IgD-negative memory B cell (primary cell): ENCODE results near the gene BSCL2. TPM values are rescaled to one million over a fixed set of nuclear protein-coding genes. Genes with fewer than 3 reads are reported as not detected.

ENCODE experiments used
- H3K27ac Mint-ChIP-seq, 3 donors: one replicate each; pipeline ENCODE4 v1.8.0; 2020 to 2022; ENCODE audit warnings: mild to moderate bottlenecking in 3 of 3, mixed read lengths in 3 of 3, moderate library complexity in 1 of 3
- H3K27me3 Mint-ChIP-seq: one replicate; pipeline ENCODE4 v1.8.0; 2021; ENCODE audit warnings: mixed read lengths
- H3K36me3 Mint-ChIP-seq: one replicate; pipeline ENCODE4 v1.8.0; 2020; ENCODE audit warnings: mild to moderate bottlenecking, mixed read lengths
- H3K4me1 Mint-ChIP-seq, 3 donors: one replicate each; pipeline ENCODE4 v1.8.0; 2020 to 2022; ENCODE audit warnings: mixed read lengths in 3 of 3, mild to moderate bottlenecking in 1 of 3
- H3K4me3 Mint-ChIP-seq, 4 donors: one replicate each; pipeline ENCODE4 v1.8.0; 2020 to 2022; ENCODE audit warnings: mild to moderate bottlenecking in 4 of 4, mixed read lengths in 4 of 4, moderate library complexity in 3 of 4
- H3K9me3 Mint-ChIP-seq, 3 donors: one replicate each; pipeline ENCODE4 v1.8.0; 2020 to 2021; ENCODE audit warnings: mixed read lengths in 3 of 3, mild to moderate bottlenecking in 1 of 3
- polyA plus RNA-seq: library from polyadenylated mRNA; unstranded; fragments of 300-500 nt; fragmentation: Illumina TruSeq; gene quantifications from one replicate; pipeline ENCODE4 v1.2.3, GENCODE V29; 2021

Gene BSCL2
- polyA plus RNA-seq, 1 donor from 2014 or later: 48.2 TPM

DNA sequence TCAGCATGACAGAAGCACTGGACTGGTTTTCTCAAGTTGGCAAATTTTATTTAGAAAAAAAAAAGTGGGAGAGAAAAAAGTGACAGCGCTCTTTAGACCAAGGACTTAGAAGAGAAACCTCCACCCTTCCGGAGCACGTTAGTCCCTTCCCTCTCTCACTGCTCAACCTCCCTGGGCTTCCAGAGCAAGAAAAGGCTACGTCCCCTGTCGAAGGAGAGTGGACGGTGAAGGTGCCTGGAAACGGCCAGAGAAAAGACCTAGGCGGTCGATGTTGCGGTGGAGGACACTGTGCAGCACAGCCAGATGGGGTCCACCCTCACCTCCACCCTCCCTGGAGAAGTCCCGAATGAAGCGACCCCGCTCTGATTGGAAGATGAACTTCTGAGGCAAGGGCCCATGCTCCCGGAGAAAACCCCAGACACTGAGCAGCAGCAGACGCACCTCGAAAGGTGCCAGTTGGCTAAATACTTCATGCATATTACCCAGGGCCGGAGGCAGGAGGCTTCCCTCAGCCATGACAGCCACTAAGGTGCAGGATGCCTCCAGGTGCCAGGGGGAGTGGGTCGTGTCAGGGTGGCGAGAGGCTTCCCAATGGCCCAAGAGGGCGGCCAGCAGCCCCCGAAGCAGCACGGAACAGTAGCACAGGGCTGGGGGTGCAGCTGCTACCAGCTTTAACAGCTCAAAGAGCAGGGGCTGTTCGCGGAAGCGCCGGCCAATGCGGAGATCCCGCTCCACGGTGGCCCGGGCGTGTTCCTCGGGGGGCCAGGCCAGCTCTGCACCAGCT lies 60.2 kb downstream of the BSCL2 start:
- Mint-ChIP-seq H3K4me1 (peaks cover 6 to 16% (median 13%) of the 10 kb centered on the region in 3 donors), H3K4me3 (peak overlapping the region; percentile 88 to 97 (median 94)), H3K9me3 (no peaks in the 10 kb centered on the region), H3K27me3 (no peaks in the 10 kb centered on the region), H3K36me3 (no peaks in the 10 kb centered on the region), H3K27ac (peak overlapping the region; percentile 75 to 97 (median 97))

GRCh38 chr11:62645946-62646824 lies 61.0 kb downstream of the BSCL2 start, which contains the start of gene GANAB:
GANAB (minus strand) TSS chr11:62646613; CDS start chr11:62646599, 14 bp downstream.
- Mint-ChIP-seq H3K9me3 (no peaks in the 10 kb centered on the region), H3K27ac (peak within 1 kb of the TSS; percentile 89 to 97 (median 97)), H3K4me1 (peaks cover 6 to 16% (median 11%) of the 10 kb centered on the region in 3 donors), H3K4me3 (peak within 1 kb of the TSS; percentile 88 to 97 (median 94)), H3K27me3 (no peaks in the 10 kb centered on the region), H3K36me3 (no peaks in the 10 kb centered on the region)

- Mint-ChIP-seq H3K9me3 (no peaks in the 10 kb centered on the region), H3K36me3 (no peaks in the 10 kb centered on the region), H3K4me1 (peaks cover 6 to 18% (median 13%) of the 10 kb centered on the region in 3 donors), H3K27me3 (no peaks in the 10 kb centered on the region), H3K27ac (peak overlapping the region; percentile 89 to 97 (median 97)), H3K4me3 (peak overlapping the region; percentile 88 to 97 (median 94))
These were observed 61.6 kb downstream of the BSCL2 start for GRCh38 chr11:62645671-62645945.

- Mint-ChIP-seq H3K27ac (peak overlapping the region in 1 of 3 donors; percentile 78), H3K4me1 (peaks cover 6 to 22% (median 15%) of the 10 kb centered on the region in 3 donors), H3K4me3 (peak overlapping the region in 3 of 4 donors; percentile 58 to 88 (median 58)), H3K36me3 (no peaks in the 10 kb centered on the region), H3K27me3 (no peaks in the 10 kb centered on the region), H3K9me3 (no peaks in the 10 kb centered on the region)
These were observed 63.0 kb downstream of the BSCL2 start for GRCh38 chr11:62644220-62644619.

Other genes with a start within 250 kb of the BSCL2 start
- gene AHNAK, start 160.6 kb downstream of the BSCL2 start, polyA plus RNA-seq: 107 TPM
- 1,657 TPM for gene EEF1G, start 133.5 kb downstream of the BSCL2 start, polyA plus RNA-seq
- gene TUT1, start 115.9 kb downstream of the BSCL2 start, polyA plus RNA-seq: 19.2 TPM
- 32.9 TPM for gene MTA2, start 105.6 kb downstream of the BSCL2 start, polyA plus RNA-seq
- gene EML3, start 94.6 kb downstream of the BSCL2 start, polyA plus RNA-seq: 13.8 TPM
- gene ROM1, start 94.2 kb downstream of the BSCL2 start, polyA plus RNA-seq: 0.19 TPM
- 36.1 TPM for gene B3GAT3, start 85.4 kb downstream of the BSCL2 start, polyA plus RNA-seq
- gene GANAB, start 60.8 kb downstream of the BSCL2 start, polyA plus RNA-seq: 112 TPM
- gene INTS5, start 54.1 kb downstream of the BSCL2 start, polyA plus RNA-seq: 30.9 TPM
- 96.3 TPM for gene C11orf98, start 42.2 kb downstream of the BSCL2 start, polyA plus RNA-seq
- gene CSKMT, start 42.1 kb downstream of the BSCL2 start, polyA plus RNA-seq: 6.3 TPM
- 13.7 TPM for gene UQCC3, start 35.8 kb downstream of the BSCL2 start, polyA plus RNA-seq
- gene LBHD1, start 35.2 kb downstream of the BSCL2 start, polyA plus RNA-seq: 6.2 TPM
- 228 TPM for gene UBXN1, start 28.4 kb downstream of the BSCL2 start, polyA plus RNA-seq
- gene LRRN4CL, start 17.9 kb downstream of the BSCL2 start, polyA plus RNA-seq: not detected
- gene GNG3, start 252 bp upstream of the BSCL2 start, polyA plus RNA-seq: 13.3 TPM
- gene HNRNPUL2, start 20.0 kb upstream of the BSCL2 start, polyA plus RNA-seq: 2.8 TPM
- 35.0 TPM for gene TTC9C, start 21.1 kb upstream of the BSCL2 start, polyA plus RNA-seq
- gene ZBTB3, start 46.7 kb upstream of the BSCL2 start, polyA plus RNA-seq: 5.0 TPM
- 202 TPM for gene POLR2G, start 54.2 kb upstream of the BSCL2 start, polyA plus RNA-seq
- 12.2 TPM for gene TAF6L, start 64.0 kb upstream of the BSCL2 start, polyA plus RNA-seq
- gene TMEM179B, start 80.0 kb upstream of the BSCL2 start, polyA plus RNA-seq: 101 TPM
- gene TMEM223, start 84.6 kb upstream of the BSCL2 start, polyA plus RNA-seq: 39.1 TPM
- 67.6 TPM for gene NXF1, start 98.0 kb upstream of the BSCL2 start, polyA plus RNA-seq
- 39.8 TPM for gene STX5, start 124.6 kb upstream of the BSCL2 start, polyA plus RNA-seq
- gene TEX54, start 125.4 kb upstream of the BSCL2 start, polyA plus RNA-seq: not detected
- gene WDR74, start 132.2 kb upstream of the BSCL2 start, polyA plus RNA-seq: 57.5 TPM
- gene SLC3A2, start 173.5 kb upstream of the BSCL2 start, polyA plus RNA-seq: 111 TPM
- not detected for gene CHRM1, start 213.9 kb upstream of the BSCL2 start, polyA plus RNA-seq